GM12878 (cell line): Measurements from ENCODE around the gene CDH4. TPM values are rescaled to one million over a fixed set of nuclear protein-coding genes. Genes with fewer than 3 reads are reported as not detected.

ENCODE experiments used
- ATAC-seq: fragments of 200-7000 bp; cut with Tn5 transposase; 3 replicates; pipeline ENCODE4 v1.9.1; 2020; ENCODE audit warnings: mild to moderate bottlenecking, moderate library complexity
- BruUV-seq: library from RNA; stranded (reverse); fragments of 400-500 nt; replicated peaks from 2 replicates; lab custom pipeline; 2021; lab: Mats Ljungman, UMichigan
- CTCF ChIA-PET: fragments of 300-600 bp; sonication (Branson Sonifier 250); formaldehyde crosslinking; extraction: SDS; loops from one replicate; lab custom pipeline; 2021; ENCODE audit warnings: inconsistent platforms; lab: Yijun Ruan, JAX
- POLR2A ChIA-PET: fragments of 350-600 bp; formaldehyde crosslinking; extraction: SDS; loops from one replicate; lab custom pipeline; 2021; ENCODE audit warnings: inconsistent platforms; lab: Charles Lee
- RAD21 ChIA-PET: fragments of 300-600 bp; sonication (Branson Sonifier 250); formaldehyde crosslinking; loops from one replicate; lab custom pipeline; 2023; ENCODE audit warnings: antibody characterized with exemption; ENCODE audit not compliant: unreplicated experiment; lab: Charles Lee
- SMC1A ChIA-PET: fragments of 300-600 bp; sonication (Branson Sonifier 250); formaldehyde crosslinking; loops from one replicate; lab custom pipeline; 2023; ENCODE audit not compliant: unreplicated experiment, uncharacterized antibody; lab: Charles Lee
- DNase-seq: peaks from one replicate; pipeline ENCODE4 v3.0.0-alpha.2; 2011; ENCODE audit warnings: low read depth, low spot score
- FAIRE-seq: peaks from 3 replicates; lab custom pipeline; 2011; peaks lifted over from hg19 to GRCh38; lab: Jason Lieb, UNC
- H2AFZ ChIP-seq: 2 replicates; pipeline ENCODE4 v1.6.0; 2011; ENCODE audit warnings: low read depth, low read length, control low read depth; ENCODE audit not compliant: control insufficient read depth
- H3K27ac ChIP-seq: 2 replicates; pipeline ENCODE4 v1.5.1; 2011; ENCODE audit warnings: control low read depth; ENCODE audit not compliant: control insufficient read depth, insufficient read depth
- H3K27me3 ChIP-seq, 2 experiments: replicated peaks in 1 of 2; 2 replicates each; pipeline versions ENCODE4 v1.6.0 to v1.6.1; 2011; ENCODE audit warnings: low read length in 1 of 2; ENCODE audit not compliant: control insufficient read depth in 2 of 2, insufficient read depth in 2 of 2
- H3K36me3 ChIP-seq, 2 experiments: 2 replicates each; pipeline ENCODE4 v1.5.1; 2011; ENCODE audit warnings: low read length in 1 of 2; ENCODE audit not compliant: control insufficient read depth in 2 of 2, insufficient read depth in 2 of 2
- H3K4me1 ChIP-seq: 2 replicates; pipeline ENCODE4 v1.6.1; 2011; ENCODE audit warnings: mild to moderate bottlenecking, low read length, moderate library complexity, mixed read lengths; ENCODE audit not compliant: control insufficient read depth, insufficient read depth
- H3K4me2 ChIP-seq: 2 replicates; pipeline ENCODE4 v1.6.0; 2011; ENCODE audit warnings: control low read depth; ENCODE audit not compliant: control insufficient read depth, insufficient read depth
- H3K4me3 ChIP-seq: fragments of 200-600 bp; sonication (generic); 2 replicates; pipeline ENCODE4 v1.5.1; 2016
- H3K79me2 ChIP-seq: 2 replicates; pipeline ENCODE4 v1.6.0; 2011; ENCODE audit warnings: low read length; ENCODE audit not compliant: control insufficient read depth, insufficient read depth
- H3K9ac ChIP-seq: 2 replicates; pipeline ENCODE4 v1.8.0; 2011; ENCODE audit warnings: low read length, control low read depth, mixed read lengths; ENCODE audit not compliant: control insufficient read depth, insufficient read depth
- H3K9me3 ChIP-seq: replicated peaks from 3 replicates; pipeline ENCODE4 v1.5.1; 2011; ENCODE audit warnings: mild to moderate bottlenecking, low read length; ENCODE audit not compliant: control insufficient read depth, insufficient read depth
- H4K20me1 ChIP-seq: 2 replicates; pipeline ENCODE4 v1.6.0; 2011; ENCODE audit not compliant: control insufficient read depth, insufficient read depth
- BMI1 ChIP-seq: fragments of 450-650 bp; IDR thresholded peaks from 2 replicates; pipeline ENCODE4 v1.6.1; 2016; ENCODE audit warnings: mild to moderate bottlenecking, moderate library complexity, borderline replicate concordance
- JUNB ChIP-seq: IDR thresholded peaks from 2 replicates; pipeline ENCODE4 v1.6.1; 2016; ENCODE audit warnings: antibody characterized with exemption, mild to moderate bottlenecking
- KDM1A ChIP-seq: fragments of 200-600 bp; sonication (generic); IDR thresholded peaks from 2 replicates; pipeline ENCODE4 v1.6.1; 2016; ENCODE audit warnings: borderline replicate concordance
- KLF5 ChIP-seq: fragments of 450-650 bp; IDR thresholded peaks from 2 replicates; pipeline ENCODE4 v1.6.1; 2014; ENCODE audit warnings: mild to moderate bottlenecking; ENCODE audit not compliant: partially characterized antibody
- MEF2A ChIP-seq: IDR thresholded peaks from 2 replicates; pipeline ENCODE4 v1.6.1; 2011; ENCODE audit warnings: low read depth, mild to moderate bottlenecking, low read length, moderate library complexity; ENCODE audit not compliant: insufficient read depth
- PKNOX1 ChIP-seq: fragments of 450-650 bp; IDR thresholded peaks from 2 replicates; pipeline ENCODE4 v1.6.1; 2016; ENCODE audit warnings: mild to moderate bottlenecking
- POLR2AphosphoS2 ChIP-seq: IDR thresholded peaks from 2 replicates; pipeline ENCODE4 v1.6.1; 2011; ENCODE audit warnings: low read depth, mild to moderate bottlenecking, low read length, improper control_type of control experiment, moderate library complexity
- RB1 ChIP-seq: fragments of 450-650 bp; formaldehyde crosslinking; IDR thresholded peaks from 2 replicates; pipeline ENCODE4 v1.6.1; 2017; ENCODE audit warnings: mild to moderate bottlenecking, borderline replicate concordance
- SKIL ChIP-seq: fragments of 450-650 bp; IDR thresholded peaks from 2 replicates; pipeline ENCODE4 v1.6.1; 2017; ENCODE audit warnings: mild to moderate bottlenecking, low read depth, inconsistent platforms; ENCODE audit not compliant: poor library complexity, severe bottlenecking
- ZBTB11 ChIP-seq: fragments of 450-650 bp; formaldehyde crosslinking; IDR thresholded peaks from 2 replicates; pipeline ENCODE4 v1.5.0; 2022; ENCODE audit warnings: mild to moderate bottlenecking, missing genetic modification characterization
- ZNF24 ChIP-seq: fragments of 450-650 bp; IDR thresholded peaks from 2 replicates; pipeline ENCODE4 v1.6.1; 2017; ENCODE audit warnings: antibody characterized with exemption, mild to moderate bottlenecking
- ZNF687 ChIP-seq: fragments of 450-650 bp; IDR thresholded peaks from 2 replicates; pipeline ENCODE4 v1.6.1; 2017; ENCODE audit warnings: mild to moderate bottlenecking, moderate library complexity
- WGBS: methylation state at CpG from one replicate; pipeline ENCODE4 v1.1.6; 2016; ENCODE audit warnings: low lambda C conversion rate; ENCODE audit not compliant: insufficient replicate concordance, insufficient coverage; ENCODE audit errors: missing lambda C conversion rate; 5-methylcytosine and 5-hydroxymethylcytosine counted together
- in situ Hi-C: fragments of 300-500 bp; cut with MboI; formaldehyde crosslinking; loops from 9 replicates; pipeline ENCODE4 v1.14.3; 2018; ENCODE audit warnings: mixed read lengths
- intact Hi-C: fragments of 100-400 bp; cut with micrococcal nuclease; formaldehyde crosslinking; loops from one replicate; pipeline ENCODE4 v1.14.2; 2022; ENCODE audit not compliant: unreplicated experiment
- polyA plus RNA-seq, 11 experiments: library from polyadenylated mRNA; depleted of rRNA in 4 of 11; unstranded in 6 of 11; stranded (reverse) in 5 of 11; fragments of >200 nt; fragmentation: Nextera tagmentation in 4 of 11; fragmentation: Illumina TruSeq in 1 of 11; extraction: Ambion mirVana in 4 of 11; extraction: Trizol in 1 of 11; gene quantifications; 1 replicate in 1 of 11; 2 replicates in 10 of 11; pipeline versions ENCODE4 v1.2.1 to v1.2.3, GENCODE V29; 2011 to 2016; ENCODE audit warnings: inconsistent platforms in 2 of 11, missing spikeins in 2 of 11, low read depth in 1 of 11
- total RNA-seq, 4 experiments: library from RNA; depleted of rRNA in 3 of 4; stranded (reverse); fragments of >200 nt in 3 of 4; fragmentation: Illumina TruSeq in 1 of 4; extraction: Trizol in 1 of 4; gene quantifications; 2 replicates each; pipeline versions ENCODE4 v1.2.1 to v1.2.3, GENCODE V29; 2013 to 2021

The CDH4 gene
- total and polyA plus RNA-seq, 10 of the 15 experiments (the other 5 are each of a cell fraction or from before 2014, with no cell fraction given), result not detected

- H4K20me1 ChIP-seq, result no peaks in the 10 kb centered on the region
- intact Hi-C loops (no loop called here), in situ Hi-C loops (no loop called here)
- RAD21 ChIA-PET, result no interaction called here
- CTCF ChIA-PET, result no interaction called here
- no peak overlapping the region for H3K4me2 ChIP-seq
- no peaks in the 10 kb centered on the region for H3K4me1 ChIP-seq
- no peak for DNase-seq
- POLR2A ChIA-PET, result no interaction called here
- WGBS, result 43% methylated on average over 16 of the region's 16 CpGs
- H3K27me3 ChIP-seq, result no peaks in the 10 kb centered on the region; a peak in 1 of 4 replicates
- FAIRE-seq, result no peak
- H3K9me3 ChIP-seq, result no peaks in the 10 kb centered on the region; the same call in 2 of the 3 replicates
- SMC1A ChIA-PET, result no interaction called here
- H3K4me3 ChIP-seq, result no peak overlapping the region
- no peak overlapping the region for H3K9ac ChIP-seq
- no peak overlapping the region for H3K27ac ChIP-seq
- no peak for ATAC-seq
- no peak overlapping the region for H2AFZ ChIP-seq
- no TSS peak for BruUV-seq
- TF ChIP-seq RB1 (no peak), JUNB (no peak), ZNF687 (no peak), KDM1A (no peak), SKIL (no peak), KLF5 (no peak), ZNF24 (no peak), ZBTB11 (CRISPR knock-in tag) (no peak), POLR2AphosphoS2 (no peak), BMI1 (no peak), PKNOX1 (no peak), MEF2A (no peak)
- H3K79me2 ChIP-seq, result no peaks in the 10 kb centered on the region
- no peaks in the 10 kb centered on the region for H3K36me3 ChIP-seq
Observed at GRCh38 chr20:61875996-61876395, 623.9 kb downstream of the CDH4 start.
